MCF 10A (cell line): ENCODE measurements around the gene EHD2. TPM values are rescaled to one million over a fixed set of nuclear protein-coding genes. Genes with fewer than 3 reads are reported as not detected.

Source experiments
- BruUV-seq: library from RNA; stranded (reverse); fragments of 400-500 nt; replicated peaks from 2 replicates; lab custom pipeline; 2021; lab: Mats Ljungman, UMichigan
- CTCF ChIA-PET: fragments of 300-600 bp; sonication (Branson Sonifier 250); formaldehyde crosslinking; extraction: SDS; loops from one replicate; lab custom pipeline; 2021; ENCODE audit warnings: antibody characterized with exemption, inconsistent platforms; lab: Yijun Ruan, JAX
- POLR2A ChIA-PET: fragments of 300-600, 350-650 bp; sonication (Branson Sonifier 250); formaldehyde crosslinking; extraction: SDS; loops from one replicate; lab custom pipeline; 2020; ENCODE audit warnings: antibody characterized with exemption, inconsistent platforms; lab: Yijun Ruan, JAX
- DNase-seq: peaks from one replicate; pipeline ENCODE4 v3.0.0-alpha.2; 2018; ENCODE audit not compliant: unreplicated experiment
- H3K27ac Mint-ChIP-seq: one replicate; pipeline ENCODE4 v1.8.0; 2022; ENCODE audit warnings: mild to moderate bottlenecking, low read depth, mixed read lengths; ENCODE audit not compliant: unreplicated experiment
- H3K27me3 Mint-ChIP-seq: one replicate; pipeline ENCODE4 v1.8.0; 2022; ENCODE audit warnings: mixed read lengths; ENCODE audit not compliant: insufficient read depth, unreplicated experiment
- H3K36me3 Mint-ChIP-seq: one replicate; pipeline ENCODE4 v1.8.0; 2022; ENCODE audit warnings: mild to moderate bottlenecking, moderate library complexity, mixed read lengths; ENCODE audit not compliant: insufficient read depth, unreplicated experiment
- H3K4me1 Mint-ChIP-seq: one replicate; pipeline ENCODE4 v1.8.0; 2022; ENCODE audit warnings: mixed read lengths; ENCODE audit not compliant: insufficient read depth, unreplicated experiment
- H3K4me3 Mint-ChIP-seq: one replicate; pipeline ENCODE4 v1.8.0; 2022; ENCODE audit warnings: mild to moderate bottlenecking, moderate library complexity, mixed read lengths; ENCODE audit not compliant: unreplicated experiment
- H3K9me3 Mint-ChIP-seq: one replicate; pipeline ENCODE4 v1.8.0; 2022; ENCODE audit warnings: mixed read lengths; ENCODE audit not compliant: unreplicated experiment
- CTCF ChIP-seq: fragments of 200-600 bp; IDR thresholded peaks from one replicate; pipeline ENCODE4 v1.8.0; 2022; ENCODE audit warnings: antibody characterized with exemption, mild to moderate bottlenecking; ENCODE audit not compliant: unreplicated experiment
- intact Hi-C: fragments of 100-400 bp; cut with micrococcal nuclease; formaldehyde crosslinking; loops from 2 replicates; pipeline ENCODE4 v1.14.1; 2022
- total RNA-seq: library from RNA; stranded (reverse); gene quantifications from 2 replicates; pipeline ENCODE4 v1.2.3, GENCODE V29; 2022

The EHD2 gene
- total RNA-seq, 1 experiment from 2014 or later, result 88.8 TPM

DNA sequence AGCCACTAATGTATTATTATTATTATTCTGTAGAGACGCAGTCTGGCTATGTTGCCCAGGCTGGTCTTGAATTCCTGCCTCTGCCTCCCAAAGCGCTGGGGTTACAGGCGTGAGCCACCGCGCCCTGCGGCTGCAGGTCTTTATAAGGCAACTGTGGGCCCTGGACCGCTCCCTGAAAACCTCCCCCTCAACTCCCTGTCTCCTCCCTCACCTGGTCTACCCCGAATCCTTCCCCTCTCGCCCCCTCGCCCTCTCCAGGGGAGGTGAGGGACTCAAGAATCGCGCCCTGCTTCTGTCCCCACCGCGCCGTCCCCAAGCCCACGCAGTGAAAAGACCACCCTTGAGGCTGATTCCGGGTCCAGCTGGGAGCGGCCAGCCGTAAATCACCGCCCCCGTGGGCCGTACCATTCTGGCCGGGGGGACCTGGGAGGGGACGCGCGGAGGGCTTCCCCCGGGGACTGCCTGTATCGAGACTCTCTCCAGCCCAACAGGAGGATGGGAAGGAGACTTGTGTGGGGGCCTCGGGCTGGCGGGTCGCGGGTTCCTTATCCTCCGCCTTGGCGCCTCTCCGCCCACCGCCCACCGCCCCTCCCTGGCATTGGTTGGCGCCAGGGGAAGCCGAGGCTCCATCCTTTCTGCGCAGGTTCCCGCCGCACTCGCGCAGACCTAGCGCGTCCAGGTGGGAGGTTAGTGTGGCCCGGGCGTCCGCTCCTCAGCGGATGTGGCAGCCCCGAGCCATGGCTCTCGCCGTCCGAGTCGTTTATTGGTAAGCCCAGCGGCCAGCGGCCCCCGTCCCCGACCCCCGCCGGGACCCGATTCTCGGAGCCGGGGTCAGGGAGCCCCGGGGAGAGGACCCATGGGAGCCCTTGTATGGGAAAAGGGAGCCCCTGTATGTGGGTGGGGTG lies 65.1 kb downstream of the EHD2 start, which contains the start of gene SELENOW:
SELENOW (plus strand) TSS at position 655 of the 905 bp plus-strand sequence; CDS start at position 738, 83 bp downstream.
- CTCF ChIA-PET, result interaction anchor here (0.6 to 1.0 kb wide), 3 partner anchors 9 to 52 kb away, joined by 3 to 5 read pairs (median 3); no protein-coding TSS in a partner anchor
- Mint-ChIP-seq H3K27me3 (no peaks in the 10 kb centered on the region), H3K4me1 (peaks cover 23% of the 10 kb centered on the region), H3K27ac (peak within 1 kb of the TSS; percentile 99), H3K4me3 (peak within 1 kb of the TSS; percentile 94), H3K9me3 (no peaks in the 10 kb centered on the region), H3K36me3 (peaks cover 33% of the 10 kb centered on the region)
- no TSS peak for BruUV-seq
- intact Hi-C loops, result no loop called here
- no peak for TF ChIP-seq CTCF
- DNase-seq, result peak; percentile 75
- POLR2A ChIA-PET, result interaction anchor here (0.7 to 1.5 kb wide), 10 partner anchors 10 to 430 kb away, joined by 3 to 4 read pairs (median 3); partner anchors contain the start of gene DHX34

- TSS peak; percentile 72 for BruUV-seq
- Mint-ChIP-seq H3K27ac (peak overlapping the region; percentile 99), H3K9me3 (no peaks in the 10 kb centered on the region), H3K36me3 (peaks cover 40% of the 10 kb centered on the region), H3K4me1 (peaks cover 23% of the 10 kb centered on the region), H3K27me3 (no peaks in the 10 kb centered on the region), H3K4me3 (peak overlapping the region; percentile 94)
- no peak for DNase-seq
- POLR2A ChIA-PET, result interaction anchor here (1.1 to 1.3 kb wide), 2 partner anchors 28 to 430 kb away, joined by 3 to 4 read pairs; partner anchors contain the start of gene DHX34
- no peak for TF ChIP-seq CTCF
- CTCF ChIA-PET, result interaction anchor here (0.7 kb wide), 1 partner anchor 62 kb away, joined by 3 read pairs; no protein-coding TSS in a partner anchor
- intact Hi-C loops, result no loop called here
These were observed 65.7 kb downstream of the EHD2 start for GRCh38 chr19:47778954-47779351.

- DNase-seq, result no peak
- TF ChIP-seq CTCF, result no peak
- no peaks in the 10 kb centered on the region for H3K9me3 Mint-ChIP-seq
- intact Hi-C loops, result no loop called here
- H3K36me3 Mint-ChIP-seq, result peaks cover 47% of the 10 kb centered on the region
- peak overlapping the region; percentile 99 for H3K27ac Mint-ChIP-seq
- peaks cover 23% of the 10 kb centered on the region for H3K4me1 Mint-ChIP-seq
- BruUV-seq, result no TSS peak
- POLR2A ChIA-PET, result interaction anchor here (0.5 to 0.6 kb wide), 2 partner anchors 320 to 1801 kb away, joined by 3 read pairs; partner anchors contain the start of gene NOSIP
- H3K4me3 Mint-ChIP-seq, result peak overlapping the region; percentile 94
- CTCF ChIA-PET, result interaction anchor here (0.6 to 0.7 kb wide), 2 partner anchors 8 to 63 kb away, joined by 3 to 4 read pairs; no protein-coding TSS in a partner anchor
- H3K27me3 Mint-ChIP-seq, result no peaks in the 10 kb centered on the region
These were observed 66.4 kb downstream of the EHD2 start for GRCh38 chr19:47779524-47780214.
